Measurements from ENCODE around the gene OLIG1.

GRCh38 chr21:33113131-33113530 lies 43.2 kb downstream of the OLIG1 start:
- TF ChIP-seq EZH2phosphoT487 (IDR thresholded peaks at IDR 0.05; ENCODE audit: borderline replicate concordance, low read length), result no peak
- TF ChIP-seq, protein P1, sequence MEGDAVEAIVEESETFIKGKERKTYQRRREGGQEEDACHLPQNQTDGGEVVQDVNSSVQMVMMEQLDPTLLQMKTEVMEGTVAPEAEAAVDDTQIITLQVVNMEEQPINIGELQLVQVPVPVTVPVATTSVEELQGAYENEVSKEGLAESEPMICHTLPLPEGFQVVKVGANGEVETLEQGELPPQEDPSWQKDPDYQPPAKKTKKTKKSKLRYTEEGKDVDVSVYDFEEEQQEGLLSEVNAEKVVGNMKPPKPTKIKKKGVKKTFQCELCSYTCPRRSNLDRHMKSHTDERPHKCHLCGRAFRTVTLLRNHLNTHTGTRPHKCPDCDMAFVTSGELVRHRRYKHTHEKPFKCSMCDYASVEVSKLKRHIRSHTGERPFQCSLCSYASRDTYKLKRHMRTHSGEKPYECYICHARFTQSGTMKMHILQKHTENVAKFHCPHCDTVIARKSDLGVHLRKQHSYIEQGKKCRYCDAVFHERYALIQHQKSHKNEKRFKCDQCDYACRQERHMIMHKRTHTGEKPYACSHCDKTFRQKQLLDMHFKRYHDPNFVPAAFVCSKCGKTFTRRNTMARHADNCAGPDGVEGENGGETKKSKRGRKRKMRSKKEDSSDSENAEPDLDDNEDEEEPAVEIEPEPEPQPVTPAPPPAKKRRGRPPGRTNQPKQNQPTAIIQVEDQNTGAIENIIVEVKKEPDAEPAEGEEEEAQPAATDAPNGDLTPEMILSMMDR (IDR thresholded peaks at IDR 0.05; ENCODE audit: low read depth, low read length, poor library complexity, severe bottlenecking), result no peak

All from DOHH2 (cell line).